Parathyroid adenoma (tissue), 2 donors: ENCODE results near the gene FIBP.

ENCODE experiments used
- H2AFZ ChIP-seq: fragments of 300-600 bp; sonication (generic); one replicate; pipeline ENCODE4 v1.7.0; 2017; ENCODE audit warnings: antibody characterized with exemption, mild to moderate bottlenecking
- H3K27ac ChIP-seq: fragments of 300-600 bp; sonication (generic); one replicate; pipeline ENCODE4 v1.7.0; 2017
- H3K27me3 ChIP-seq: fragments of 300-600 bp; sonication (generic); one replicate; pipeline ENCODE4 v1.7.0; 2017; ENCODE audit warnings: low read length; ENCODE audit not compliant: control insufficient read depth, insufficient read depth
- H3K36me3 ChIP-seq: fragments of 300-600 bp; sonication (generic); one replicate; pipeline ENCODE4 v1.7.0; 2017; ENCODE audit warnings: low read length; ENCODE audit not compliant: control insufficient read depth, insufficient read depth
- H3K4me1 ChIP-seq: fragments of 300-600 bp; sonication (generic); one replicate; pipeline ENCODE4 v1.7.0; 2017; ENCODE audit warnings: control low read depth
- H3K4me2 ChIP-seq: fragments of 300-600 bp; sonication (generic); one replicate; pipeline ENCODE4 v1.7.0; 2017; ENCODE audit warnings: low read length
- H3K4me3 ChIP-seq: fragments of 300-600 bp; sonication (generic); one replicate; pipeline ENCODE4 v1.7.0; 2017; ENCODE audit warnings: low read depth, low read length
- H3K79me2 ChIP-seq: fragments of 300-600 bp; sonication (generic); one replicate; pipeline ENCODE4 v1.7.0; 2017; ENCODE audit warnings: control low read depth
- H3K9ac ChIP-seq: fragments of 300-600 bp; sonication (generic); one replicate; pipeline ENCODE4 v1.7.0; 2017; ENCODE audit warnings: mild to moderate bottlenecking
- H3K9me3 ChIP-seq: fragments of 300-600 bp; sonication (generic); one replicate; pipeline ENCODE4 v1.7.0; 2017; ENCODE audit warnings: low read length; ENCODE audit not compliant: control insufficient read depth
- TF ChIP-seq, protein P1 (sequence below): fragments of 300-600 bp; sonication (generic); IDR thresholded peaks from one replicate; pipeline ENCODE4 v1.7.0; 2017; ENCODE audit warnings: antibody characterized with exemption, mild to moderate bottlenecking
- donor health status: primary hyperparathyroidism.

The FIBP gene

DNA sequence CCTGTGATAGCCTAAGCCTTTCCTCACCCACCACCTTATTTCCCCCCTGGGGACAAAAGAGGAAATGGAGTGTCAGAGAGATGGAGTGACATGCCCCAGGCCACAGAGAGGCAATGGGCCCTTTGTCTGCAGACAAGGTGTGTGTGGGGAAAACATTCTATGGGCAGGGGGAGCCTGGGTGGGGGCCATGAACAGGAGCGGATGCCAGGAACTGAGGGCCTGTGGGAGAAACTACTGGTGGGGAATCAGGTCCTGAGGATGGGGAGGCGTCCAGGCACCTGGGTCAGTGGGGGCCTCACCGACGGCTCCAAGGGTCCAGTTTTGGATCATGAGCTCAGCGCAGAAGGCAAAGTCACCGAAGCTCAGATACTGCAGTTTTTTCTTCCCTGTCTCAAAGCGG is 3.0 kb downstream of the FIBP start:
- H3K79me2 ChIP-seq, result no peaks in the 10 kb centered on the region
- no peak overlapping the region for H2AFZ ChIP-seq
- H3K4me1 ChIP-seq, result peaks cover 8% of the 10 kb centered on the region
- no peak overlapping the region for H3K9ac ChIP-seq
- H3K9me3 ChIP-seq, result no peaks in the 10 kb centered on the region
- TF ChIP-seq, protein P1, sequence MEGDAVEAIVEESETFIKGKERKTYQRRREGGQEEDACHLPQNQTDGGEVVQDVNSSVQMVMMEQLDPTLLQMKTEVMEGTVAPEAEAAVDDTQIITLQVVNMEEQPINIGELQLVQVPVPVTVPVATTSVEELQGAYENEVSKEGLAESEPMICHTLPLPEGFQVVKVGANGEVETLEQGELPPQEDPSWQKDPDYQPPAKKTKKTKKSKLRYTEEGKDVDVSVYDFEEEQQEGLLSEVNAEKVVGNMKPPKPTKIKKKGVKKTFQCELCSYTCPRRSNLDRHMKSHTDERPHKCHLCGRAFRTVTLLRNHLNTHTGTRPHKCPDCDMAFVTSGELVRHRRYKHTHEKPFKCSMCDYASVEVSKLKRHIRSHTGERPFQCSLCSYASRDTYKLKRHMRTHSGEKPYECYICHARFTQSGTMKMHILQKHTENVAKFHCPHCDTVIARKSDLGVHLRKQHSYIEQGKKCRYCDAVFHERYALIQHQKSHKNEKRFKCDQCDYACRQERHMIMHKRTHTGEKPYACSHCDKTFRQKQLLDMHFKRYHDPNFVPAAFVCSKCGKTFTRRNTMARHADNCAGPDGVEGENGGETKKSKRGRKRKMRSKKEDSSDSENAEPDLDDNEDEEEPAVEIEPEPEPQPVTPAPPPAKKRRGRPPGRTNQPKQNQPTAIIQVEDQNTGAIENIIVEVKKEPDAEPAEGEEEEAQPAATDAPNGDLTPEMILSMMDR, result no peak
- no peaks in the 10 kb centered on the region for H3K27me3 ChIP-seq
- no peak overlapping the region for H3K4me2 ChIP-seq
- H3K4me3 ChIP-seq, result no peak overlapping the region
- no peak overlapping the region for H3K27ac ChIP-seq
- no peaks in the 10 kb centered on the region for H3K36me3 ChIP-seq

DNA sequence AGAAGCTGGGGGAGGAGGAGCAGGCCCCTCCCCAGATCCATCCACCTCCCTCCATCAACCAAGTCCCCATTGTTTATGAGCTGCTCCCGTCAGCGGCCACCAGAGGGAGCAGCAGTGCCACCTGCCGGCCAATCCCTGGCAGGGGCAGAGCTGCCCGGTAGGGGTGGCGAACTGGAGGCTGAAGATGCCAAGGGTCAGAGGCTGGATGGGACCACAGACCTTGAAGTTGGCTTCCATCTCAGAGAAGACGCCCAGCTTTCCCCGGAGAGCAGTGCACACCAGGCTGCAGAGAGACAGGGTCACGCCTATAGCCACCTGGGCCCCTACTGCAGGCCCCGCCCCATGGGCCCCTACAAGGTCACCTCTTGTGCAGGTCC is 3.6 kb downstream of the FIBP start:
- Histone ChIP-seq H3K36me3 (no peaks in the 10 kb centered on the region), H3K27ac (no peak overlapping the region), H3K4me1 (peaks cover 5% of the 10 kb centered on the region), H3K79me2 (no peaks in the 10 kb centered on the region), H3K9me3 (no peaks in the 10 kb centered on the region), H3K4me2 (no peak overlapping the region), H3K4me3 (no peak overlapping the region), H3K9ac (no peak overlapping the region), H3K27me3 (no peaks in the 10 kb centered on the region), H2AFZ (no peak overlapping the region)
- TF ChIP-seq, protein P1, result peak; percentile 90

DNA sequence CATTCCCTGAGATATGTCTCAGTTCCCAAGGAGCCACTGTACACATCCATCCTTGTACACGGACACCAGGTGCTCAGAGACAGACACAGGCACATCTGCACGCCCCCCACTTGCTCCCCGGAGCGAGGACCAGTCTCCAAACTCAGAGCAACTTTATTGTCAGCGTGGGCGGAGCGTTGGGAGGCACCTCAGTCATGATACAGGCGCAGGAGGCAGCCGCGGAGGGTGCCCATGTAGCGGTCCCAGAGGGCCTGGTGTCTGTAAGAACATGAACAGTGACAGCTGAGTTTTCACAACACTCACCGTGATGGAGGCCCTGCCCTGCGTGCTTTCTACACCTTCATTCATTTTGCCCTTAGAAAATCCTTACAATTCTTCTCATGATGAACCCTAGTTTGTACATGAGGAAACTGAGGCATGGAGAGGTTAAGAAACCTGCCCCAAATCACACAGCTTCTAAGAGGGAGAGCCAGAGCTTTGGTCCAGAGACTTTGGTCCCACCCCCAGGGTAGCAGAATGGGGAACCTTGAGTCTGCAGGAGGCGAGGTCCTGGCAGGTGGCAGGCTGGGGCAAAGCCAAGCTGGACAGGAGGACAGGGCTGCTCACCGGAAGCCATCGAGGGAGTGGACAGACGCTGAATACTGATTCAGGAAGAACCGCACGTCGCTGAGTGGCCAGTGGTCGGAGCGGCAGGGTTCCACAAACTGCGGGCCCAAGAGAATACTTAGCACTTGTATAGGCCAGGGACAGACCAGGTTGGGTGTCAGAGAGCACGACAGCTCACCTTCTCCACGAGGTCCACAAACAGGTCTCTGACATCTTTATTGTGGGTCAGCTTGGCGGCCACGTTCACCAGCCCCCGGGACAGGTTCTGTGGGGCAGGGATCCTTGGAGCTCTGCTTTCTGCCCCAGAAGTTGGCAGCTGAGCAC is 4.2 kb downstream of the FIBP start:
- TF ChIP-seq, protein P1, result no peak
- H3K9ac ChIP-seq, result no peak overlapping the region
- no peaks in the 10 kb centered on the region for H3K9me3 ChIP-seq
- no peaks in the 10 kb centered on the region for H3K27me3 ChIP-seq
- H3K27ac ChIP-seq, result no peak overlapping the region
- no peak overlapping the region for H3K4me2 ChIP-seq
- no peaks in the 10 kb centered on the region for H3K36me3 ChIP-seq
- H3K4me3 ChIP-seq, result no peak overlapping the region
- H3K4me1 ChIP-seq, result peaks cover 5% of the 10 kb centered on the region
- H2AFZ ChIP-seq, result no peak overlapping the region
- H3K79me2 ChIP-seq, result no peaks in the 10 kb centered on the region

DNA sequence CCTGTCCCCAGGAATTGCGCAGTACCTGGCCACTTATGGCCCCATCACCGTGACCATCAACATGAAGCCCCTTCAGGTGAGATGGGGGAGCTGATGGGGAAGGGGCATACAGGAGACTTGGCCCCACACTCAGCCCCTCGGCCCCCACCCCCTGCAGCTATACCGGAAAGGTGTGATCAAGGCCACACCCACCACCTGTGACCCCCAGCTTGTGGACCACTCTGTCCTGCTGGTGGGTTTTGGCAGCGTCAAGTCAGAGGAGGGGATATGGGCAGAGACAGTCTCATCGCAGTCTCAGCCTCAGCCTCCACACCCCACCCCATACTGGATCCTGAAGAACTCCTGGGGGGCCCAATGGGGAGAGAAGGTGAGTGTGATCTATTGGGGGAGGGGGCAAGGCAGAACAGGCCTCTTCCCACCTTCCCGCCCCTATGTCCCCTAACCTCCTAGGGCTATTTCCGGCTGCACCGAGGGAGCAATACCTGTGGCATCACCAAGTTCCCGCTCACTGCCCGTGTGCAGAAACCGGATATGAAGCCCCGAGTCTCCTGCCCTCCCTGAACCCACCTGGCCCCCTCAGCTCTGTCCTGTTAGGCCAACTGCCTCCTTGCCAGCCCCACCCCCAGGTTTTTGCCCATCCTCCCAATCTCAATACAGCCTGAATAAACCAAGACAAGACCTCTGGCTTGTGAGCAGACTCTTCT is 5.1 kb downstream of the FIBP start:
- Histone ChIP-seq H3K9ac (no peak overlapping the region), H3K4me2 (no peak overlapping the region), H3K9me3 (no peaks in the 10 kb centered on the region), H3K79me2 (no peaks in the 10 kb centered on the region), H3K4me3 (no peak overlapping the region), H3K4me1 (peaks cover 5% of the 10 kb centered on the region), H3K27ac (no peak overlapping the region), H2AFZ (no peak overlapping the region), H3K27me3 (no peaks in the 10 kb centered on the region), H3K36me3 (no peaks in the 10 kb centered on the region)
- TF ChIP-seq, protein P1, result no peak
